ENCODE data around the gene CDH24. TPM values are rescaled to one million over a fixed set of nuclear protein-coding genes. Genes with fewer than 3 reads are reported as not detected.

CDH24 gene
- total and polyA plus RNA-seq, 10 of the 15 experiments (the other 5 are each of a cell fraction or from before 2014, with no cell fraction given) = 0.10 to 1.5 (median 0.45) TPM; not detected in 2

GRCh38 chr14:23094666-23095195 is 37.4 kb upstream of the CDH24 start, which contains the start of gene ACIN1:
ACIN1 (minus strand) TSS chr14:23095136; CDS start chr14:23095112, 24 bp downstream.
- RAD21 ChIA-PET (ENCODE audit: unreplicated experiment) = interaction anchor here (0.7 to 2.5 kb wide), 13 partner anchors 12 to 618 kb away, joined by 3 to 23 read pairs (median 6); partner anchors contain the start of genes HOMEZ, PABPN1, PPP1R3E and RBM23
- peak within 1 kb of the TSS; percentile 88 for H3K4me2 ChIP-seq (ENCODE audit: control insufficient read depth, insufficient read depth)
- H3K9ac ChIP-seq (ENCODE audit: control insufficient read depth, insufficient read depth, low read length) = peak within 1 kb of the TSS; percentile 91
- POLR2A ChIA-PET = interaction anchor here (0.8 to 2.3 kb wide), 19 partner anchors 9 to 685 kb away, joined by 3 to 19 read pairs (median 5); partner anchors contain the start of genes CDH24, DAD1, HAUS4 and PABPN1
- H3K27ac ChIP-seq (ENCODE audit: control insufficient read depth, insufficient read depth) = peak within 1 kb of the TSS; percentile 99
- in situ Hi-C loops (cut with MboI) = no loop called here
- under 1% methylated on average over 55 of the region's 55 CpGs for WGBS (ENCODE audit: insufficient coverage, insufficient replicate concordance, low lambda C conversion rate, missing lambda C conversion rate)
- no peaks in the 10 kb centered on the region for H3K9me3 ChIP-seq (replicated peaks; ENCODE audit: control insufficient read depth, insufficient read depth, low read length)
- H3K4me3 ChIP-seq = peak within 1 kb of the TSS; percentile 92
- SMC1A ChIA-PET (ENCODE audit: uncharacterized antibody, unreplicated experiment) = interaction anchor here (0.5 to 3.0 kb wide), 21 partner anchors 9 to 1638 kb away, joined by 3 to 15 read pairs (median 4); partner anchors contain the start of genes CIROP, PPP1R3E, PRMT5 and SLC7A8
- ATAC-seq = peak; percentile 75
- TSS peak; percentile 79 for BruUV-seq (replicated peaks)
- H4K20me1 ChIP-seq (ENCODE audit: control insufficient read depth, insufficient read depth) = 0 out of 2 replicates have a peak, but pooled peaks cover 7% of the 10 kb centered on the region
- DNase-seq (ENCODE audit: low read depth, low spot score) = peak; percentile 65
- CTCF ChIA-PET = interaction anchor here (0.6 to 3.7 kb wide), 28 partner anchors 9 to 1020 kb away, joined by 3 to 65 read pairs (median 4); partner anchors contain the start of genes CDH24, CEBPE, PABPN1 and PRMT5
- peaks cover 2 to 30% of the 10 kb centered on the region in 2 experiments for H3K36me3 ChIP-seq (ENCODE audit: control insufficient read depth in 2 of 2, insufficient read depth in 2 of 2, low read length in 1 of 2)
- H3K27me3 ChIP-seq (replicated peaks in 1 of 2; ENCODE audit: control insufficient read depth in 2 of 2, insufficient read depth in 2 of 2, low read length in 1 of 2) = no peaks in the 10 kb centered on the region
- H3K4me1 ChIP-seq (ENCODE audit: control insufficient read depth, insufficient read depth, low read length) = peaks cover 3% of the 10 kb centered on the region; the same call in 1 of the 2 replicates
- peaks cover 58% of the 10 kb centered on the region for H3K79me2 ChIP-seq (ENCODE audit: control insufficient read depth, insufficient read depth, low read length)
- intact Hi-C loops (cut with micrococcal nuclease; ENCODE audit: unreplicated experiment) = no loop called here
- FAIRE-seq = no peak
- peak within 1 kb of the TSS; percentile 99 for H2AFZ ChIP-seq (ENCODE audit: control insufficient read depth, low read depth, low read length)
- TF ChIP-seq EGR1 (IDR thresholded peaks at IDR 0.05; ENCODE audit: borderline replicate concordance in 1 of 2, low read depth in 2 of 2, low read length in 2 of 2) (peak in 1 of 2 experiments; percentile 23; a peak in 1 of 3 replicates), RFX5 (IDR thresholded peaks at IDR 0.05; ENCODE audit: low read depth, low read length) (no peak), CBX3 (IDR thresholded peaks at IDR 0.05; ENCODE audit: borderline replicate concordance, low read depth) (no peak), ZNF274 (IDR thresholded peaks at IDR 0.05; ENCODE audit: insufficient read depth, insufficient read length) (no peak), CREB1 (IDR thresholded peaks at IDR 0.05; ENCODE audit: low read depth) (no peak), BCLAF1 (IDR thresholded peaks at IDR 0.05) (no peak), MEF2A (IDR thresholded peaks at IDR 0.05; ENCODE audit: insufficient read depth, low read depth, low read length) (no peak), KAT2A (conservative IDR thresholded peaks at IDR 0.05; ENCODE audit: control insufficient read depth, low read depth, low read length) (no peak), NFYB (IDR thresholded peaks at IDR 0.05; ENCODE audit: insufficient read depth, low read depth, low read length) (no peak), ATF7 (IDR thresholded peaks at IDR 0.05; ENCODE audit: low read depth) (no peak), HCFC1 (IDR thresholded peaks at IDR 0.05; ENCODE audit: low read length) (0 out of 2 replicates have a peak, but pooled peaks have one; percentile 8), EZH2 (IDR thresholded peaks at IDR 0.05; ENCODE audit: borderline replicate concordance, control insufficient read depth, low read depth, low read length) (no peak), CBX5 (IDR thresholded peaks at IDR 0.05; ENCODE audit: low read depth) (no peak), PAX5 (IDR thresholded peaks at IDR 0.05; ENCODE audit: borderline replicate concordance, low read depth, low read length) (no peak), TAF1 (IDR thresholded peaks at IDR 0.05; ENCODE audit: borderline replicate concordance, low read depth, low read length) (peak; percentile 97), ZZZ3 (IDR thresholded peaks at IDR 0.05; ENCODE audit: control insufficient read depth, insufficient read length, low read depth) (no peak), ELK1 (IDR thresholded peaks at IDR 0.05; ENCODE audit: low read depth, low read length) (no peak), BMI1 (IDR thresholded peaks at IDR 0.05; ENCODE audit: borderline replicate concordance) (no peak), PBX3 (IDR thresholded peaks at IDR 0.05; ENCODE audit: insufficient replicate concordance, low read depth, low read length) (no peak)
